Pancreas (tissue), 10 donors: ENCODE results near the gene CEP95. TPM values are rescaled to one million over a fixed set of nuclear protein-coding genes. Genes with fewer than 3 reads are reported as not detected.
"Not testable (repeated sequence)": the region's sequence is repeated elsewhere in the genome, so short reads cannot be mapped to it uniquely, and the experiment has no call there.

Experiments
- ATAC-seq, 4 donors: fragments of 200-7000 bp; cut with Tn5 transposase; one replicate each; pipeline versions ENCODE4 v1.8.0 to v1.9.1; 2020; ENCODE audit warnings: mild to moderate bottlenecking in 4 of 4, moderate library complexity in 4 of 4
- DNase-seq, 6 donors: peaks; one replicate each; pipeline ENCODE4 v3.0.0-alpha.2; 2020
- FAIRE-seq: peaks from 2 replicates; lab custom pipeline; 2012; peaks lifted over from hg19 to GRCh38; lab: Jason Lieb, UNC
- H3K27ac ChIP-seq, 4 donors: fragments of 200-600 bp; sonication (generic); 1 replicate in 3 of 4; 2 replicates in 1 of 4; pipeline versions ENCODE4 v1.5.0 to v1.8.0; 2020
- H3K27me3 ChIP-seq, 4 donors: fragments of 200-600 bp; one replicate each; pipeline ENCODE4 v1.8.0; 2021
- H3K36me3 ChIP-seq, 3 donors: fragments of 200-600 bp; sonication (generic) in 1 of 3; one replicate each; pipeline versions ENCODE4 v1.5.0 to v1.8.0; 2020 to 2021
- H3K4me1 ChIP-seq, 3 donors: fragments of 200-600 bp; one replicate each; pipeline ENCODE4 v1.8.0; 2021
- H3K4me3 ChIP-seq, 4 donors: fragments of 200-600 bp; sonication (generic) in 2 of 4; one replicate each; pipeline versions ENCODE4 v1.5.0 to v1.8.0; 2020 to 2021
- H3K9me3 ChIP-seq, 4 donors: fragments of 200-600 bp; one replicate each; pipeline ENCODE4 v1.8.0; 2021
- CTCF ChIP-seq, 4 donors: fragments of 200-600 bp; sonication (generic) in 3 of 4; IDR thresholded peaks; one replicate each; pipeline versions ENCODE4 v1.5.0 to v1.8.0; 2021; ENCODE audit warnings: antibody characterized with exemption in 4 of 4
- WGBS, 2 donors: extraction: QIAGEN DNeasy Blood & Tissue Kit; methylation state at CpG; one replicate each; pipeline ENCODE4 v1.1.7; 2013; 5-methylcytosine and 5-hydroxymethylcytosine counted together
- intact Hi-C, 3 donors: fragments of 100-400 bp; cut with DNase I; formaldehyde crosslinking; loops; one replicate each; pipeline versions ENCODE4 v1.11.1 to v1.14.2; 2022
- polyA plus RNA-seq, 2 donors: library from polyadenylated mRNA; stranded (reverse); fragments of 200-250 nt; gene quantifications; one replicate each; pipeline ENCODE4 v1.2.3, GENCODE V29; 2013
- total RNA-seq, 6 donors: library from RNA; stranded (reverse); fragmentation: NEBNext Ultra II Directional in 4 of 6; extraction: Animal tissue kit (Norgen Biotek cat#: 25700) in 4 of 6; gene quantifications; one replicate each; pipeline versions ENCODE4 v1.2.1 to v1.2.4, GENCODE V29; 2021 to 2023
- donor health status: healthy with polysubstance abuse.
- donor health status: DM: no; HTN: no; CAD: no; lungs with moderate emphysema.
- donor health status: DM: no; HTN: no; CAD: no.
- donor health status: control.
- donor health status: control.
- donor health status: Bipolar disorder and iron deficiency.
- donor health status: DM: yes; HTN: yes; CAD: no.
- donor health status: DM: no; HTN: no; CAD: no.
- donor health status: DM: no; HTN: no; CAD: no.
- donor health status: DM: yes; HTN: yes; CAD: no.

Gene CEP95
- total RNA-seq: 10 to 100 TPM; 10.0 to 25.9 (median 18.2) TPM
- polyA plus RNA-seq: 10 to 100 TPM; 34.8 to 80.8 TPM

- WGBS, 2 donors: 0% methylated on average over 70 to 77 of the region's 77 CpGs
Measured at GRCh38 chr17:64506576-64507412, at the start of gene CEP95. TSS of gene CEP95 (plus strand) at chr17:64506977. CDS start at chr17:64507098, 121 bp downstream.

GRCh38 chr17:64457156-64457555, 49.6 kb upstream of the CEP95 start:
- FAIRE-seq: no peak
- no peak for ATAC-seq
- Histone ChIP-seq H3K4me3 (no peak overlapping the region), H3K27me3 (no peaks in the 10 kb centered on the region), H3K27ac (no peak overlapping the region), H3K4me1 (no peaks in the 10 kb centered on the region), H3K36me3 (no peaks in the 10 kb centered on the region), H3K9me3 (no peaks in the 10 kb centered on the region)
- TF ChIP-seq CTCF (IDR thresholded peaks at IDR 0.05): no peak
- WGBS, 2 donors: 71 to 84% methylated on average over 7 of the region's 7 CpGs
- DNase-seq: no peak
- intact Hi-C loops: no loop called here

More at GRCh38 chr17:64506576-64507412, at the start of gene CEP95:
- DNase-seq (peak; percentile 87 to 94 (median 92)), ATAC-seq (peak; percentile 66 to 80 (median 74)), FAIRE-seq (no peak)
- Histone ChIP-seq H3K27ac (peak within 1 kb of the TSS; percentile 99 to 100 (median 100)), H3K4me1 (peaks cover 21 to 35% (median 31%) of the 10 kb centered on the region in 3 donors), H3K9me3 (no peaks in the 10 kb centered on the region), H3K27me3 (no peaks in the 10 kb centered on the region), H3K4me3 (peak within 1 kb of the TSS; percentile 68 to 90 (median 82)), H3K36me3 (peaks cover 3 to 45% (median 22%) of the 10 kb centered on the region in 3 donors)
- TF ChIP-seq CTCF (IDR thresholded peaks at IDR 0.05): no peak
- intact Hi-C loops: no loop called here

- no peak overlapping the region for H3K27ac ChIP-seq
- FAIRE-seq (no peak), ATAC-seq (no peak), DNase-seq (no peak)
- H3K27me3 ChIP-seq: no peaks in the 10 kb centered on the region
- WGBS, 2 donors: 75 to 86% methylated on average over 8 of the region's 8 CpGs
- no peaks in the 10 kb centered on the region for H3K9me3 ChIP-seq
- intact Hi-C loops: no loop called here
- H3K4me1 ChIP-seq: no peaks in the 10 kb centered on the region
- no peak overlapping the region for H3K4me3 ChIP-seq
- no peaks in the 10 kb centered on the region for H3K36me3 ChIP-seq
- TF ChIP-seq CTCF (IDR thresholded peaks at IDR 0.05): no peak
Measured at GRCh38 chr17:64458756-64459155, 48.0 kb upstream of the CEP95 start.

- ATAC-seq (no peak), DNase-seq (no peak), FAIRE-seq (no peak)
- Histone ChIP-seq H3K4me3 (no peak overlapping the region), H3K27ac (no peak overlapping the region), H3K27me3 (no peaks in the 10 kb centered on the region), H3K4me1 (no peaks in the 10 kb centered on the region), H3K9me3 (no peaks in the 10 kb centered on the region), H3K36me3 (no peaks in the 10 kb centered on the region)
- TF ChIP-seq CTCF (IDR thresholded peaks at IDR 0.05): no peak
- 74 to 88% methylated on average over 6 of the region's 6 CpGs for WGBS, 2 donors
- intact Hi-C loops: no loop called here
Measured at GRCh38 chr17:64459284-64459747, 47.5 kb upstream of the CEP95 start.

GRCh38 chr17:64459818-64460217, 47.0 kb upstream of the CEP95 start:
- DNase-seq, H3K36me3 ChIP-seq, ATAC-seq, H3K9me3 ChIP-seq, FAIRE-seq, H3K27ac ChIP-seq, H3K27me3 ChIP-seq, intact Hi-C loops, H3K4me3 ChIP-seq, H3K4me1 ChIP-seq: not testable (repeated sequence)
- WGBS, 2 donors: 95 to 96% methylated on average over 7 of the region's 7 CpGs
